ENCODE results near the gene ASTN2. TPM values are rescaled to one million over a fixed set of nuclear protein-coding genes. Genes with fewer than 3 reads are reported as not detected.
A peak's percentile ranks its signal among the peaks of the same experiment; 100 is the strongest.

The ASTN2 gene
- total and polyA plus RNA-seq, 9 of the 15 experiments (the other 6 are each of a cell fraction or from before 2014, with no cell fraction given), result 0.56 to 3.5 (median 1.9) TPM

DNA sequence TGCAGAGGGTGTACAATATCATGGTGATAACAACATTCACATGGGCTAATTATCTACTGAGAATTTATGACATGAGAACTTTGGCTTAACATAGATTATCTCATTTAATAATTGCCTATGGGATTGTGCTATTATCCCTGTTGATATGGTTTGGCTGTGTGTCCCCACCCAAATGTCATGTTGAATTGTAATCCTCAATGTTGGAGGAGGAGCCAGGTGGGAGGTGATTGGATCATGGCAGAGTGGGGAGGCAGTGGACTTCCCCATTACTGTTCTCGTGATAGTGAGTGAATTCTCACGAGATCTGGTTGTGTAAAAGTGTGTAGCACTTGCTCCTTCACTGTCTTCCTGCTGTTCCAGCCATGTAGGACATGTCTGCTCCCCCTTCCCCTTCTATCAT is 541.4 kb downstream of the ASTN2 start:
- Histone ChIP-seq H3K9me1 (ENCODE audit: control insufficient read depth, insufficient read depth, low read length) (no peaks in the 10 kb centered on the region), H4K20me1 (replicated peaks; ENCODE audit: control insufficient read depth, insufficient read depth, low read length) (no peaks in the 10 kb centered on the region), H3K79me2 (ENCODE audit: control insufficient read depth, insufficient read depth, low read length) (no peaks in the 10 kb centered on the region), H3K27ac (ENCODE audit: extremely low read depth, low read depth, low read length) (no peak overlapping the region), H2AFZ (ENCODE audit: low read depth, low read length) (no peak overlapping the region), H3K4me3 (no peak overlapping the region), H3K4me1 (replicated peaks in 1 of 2; ENCODE audit: control insufficient read depth in 2 of 2, insufficient read depth in 2 of 2, low read length in 2 of 2) (no peaks in the 10 kb centered on the region), H3K27me3 (ENCODE audit: control insufficient read depth in 2 of 2, insufficient read depth in 2 of 2, low read length in 2 of 2) (no peaks in the 10 kb centered on the region), H3K36me3 (ENCODE audit: control insufficient read depth, insufficient read depth, low read length) (no peaks in the 10 kb centered on the region), H3K4me2 (ENCODE audit: insufficient read depth, low read length) (no peak overlapping the region), H3K9me3 (replicated peaks; ENCODE audit: control insufficient read depth, insufficient read depth, low read depth, low read length) (no peaks in the 10 kb centered on the region), H3K9ac (ENCODE audit: insufficient read depth in 1 of 2, low read depth in 2 of 2, low read length in 2 of 2) (no peak overlapping the region)
- no peak for ATAC-seq
- in situ Hi-C loops (cut with MboI) (no loop called here), intact Hi-C loops (cut with micrococcal nuclease) (no loop called here)
- ChIA-PET POLR2A (no interaction called here), CTCF (ENCODE audit: low intra/inter-chr PET ratio) (no interaction called here)
- 0% methylated on average over 2 of the region's 2 CpGs for WGBS (ENCODE audit: insufficient coverage, low coverage, missing lambda C conversion rate)
- no peak for FAIRE-seq
- no TSS peak for BruUV-seq (replicated peaks)
- no peak for DNase-seq (ENCODE audit: extremely low read depth in 1 of 4, low spot score in 3 of 4)
- no peak for TF ChIP-seq GTF2F1 (IDR thresholded peaks at IDR 0.05; ENCODE audit: low read depth, low read length)
- no peak for TF ChIP-seq CREB1 (IDR thresholded peaks at IDR 0.05)
- no peak for TF ChIP-seq CREB1 (CRISPR knock-in tag; IDR thresholded peaks at IDR 0.05)
- 0 out of 2 replicates have a peak, but pooled peaks have one; percentile 20 for TF ChIP-seq CHD2 (IDR thresholded peaks at IDR 0.05; ENCODE audit: low read depth, low read length)
- no peak for TF ChIP-seq RFX5 (IDR thresholded peaks at IDR 0.05; ENCODE audit: low read depth, low read length)

DNA sequence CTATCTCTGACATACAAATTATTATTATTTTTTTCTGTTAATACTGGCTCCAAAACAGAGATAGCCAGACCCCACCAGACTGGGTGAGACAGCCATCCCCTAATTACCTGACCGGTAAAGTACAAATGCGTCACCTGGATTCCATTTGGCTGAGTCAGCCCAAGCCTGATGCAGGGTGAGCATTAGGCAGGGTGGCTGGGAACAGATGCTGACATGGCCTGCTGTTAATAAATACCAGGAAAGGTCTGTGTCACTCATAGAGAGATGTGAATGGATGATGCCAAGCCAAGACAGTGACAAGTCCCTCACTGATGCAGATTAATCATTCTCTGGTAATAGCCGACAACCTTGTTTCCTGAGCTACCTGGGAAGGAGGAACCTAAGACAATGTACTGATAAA is 544.3 kb downstream of the ASTN2 start:
- Histone ChIP-seq H3K4me1 (replicated peaks in 1 of 2; ENCODE audit: control insufficient read depth in 2 of 2, insufficient read depth in 2 of 2, low read length in 2 of 2) (no peaks in the 10 kb centered on the region), H3K4me3 (no peak overlapping the region), H4K20me1 (replicated peaks; ENCODE audit: control insufficient read depth, insufficient read depth, low read length) (no peaks in the 10 kb centered on the region), H3K27me3 (ENCODE audit: control insufficient read depth in 2 of 2, insufficient read depth in 2 of 2, low read length in 2 of 2) (no peaks in the 10 kb centered on the region), H3K79me2 (ENCODE audit: control insufficient read depth, insufficient read depth, low read length) (no peaks in the 10 kb centered on the region), H3K36me3 (ENCODE audit: control insufficient read depth, insufficient read depth, low read length) (no peaks in the 10 kb centered on the region), H3K9ac (ENCODE audit: insufficient read depth in 1 of 2, low read depth in 2 of 2, low read length in 2 of 2) (no peak overlapping the region), H3K9me3 (replicated peaks; ENCODE audit: control insufficient read depth, insufficient read depth, low read depth, low read length) (no peaks in the 10 kb centered on the region), H3K27ac (ENCODE audit: extremely low read depth, low read depth, low read length) (no peak overlapping the region), H3K9me1 (ENCODE audit: control insufficient read depth, insufficient read depth, low read length) (no peaks in the 10 kb centered on the region), H3K4me2 (ENCODE audit: insufficient read depth, low read length) (no peak overlapping the region), H2AFZ (ENCODE audit: low read depth, low read length) (no peak overlapping the region)
- ATAC-seq (no peak), FAIRE-seq (no peak), DNase-seq (ENCODE audit: extremely low read depth in 1 of 4, low spot score in 3 of 4) (no peak)
- TF ChIP-seq HDAC6 (IDR thresholded peaks at IDR 0.05; ENCODE audit: low read depth, low read length), result no peak
- TF ChIP-seq, protein P1, sequence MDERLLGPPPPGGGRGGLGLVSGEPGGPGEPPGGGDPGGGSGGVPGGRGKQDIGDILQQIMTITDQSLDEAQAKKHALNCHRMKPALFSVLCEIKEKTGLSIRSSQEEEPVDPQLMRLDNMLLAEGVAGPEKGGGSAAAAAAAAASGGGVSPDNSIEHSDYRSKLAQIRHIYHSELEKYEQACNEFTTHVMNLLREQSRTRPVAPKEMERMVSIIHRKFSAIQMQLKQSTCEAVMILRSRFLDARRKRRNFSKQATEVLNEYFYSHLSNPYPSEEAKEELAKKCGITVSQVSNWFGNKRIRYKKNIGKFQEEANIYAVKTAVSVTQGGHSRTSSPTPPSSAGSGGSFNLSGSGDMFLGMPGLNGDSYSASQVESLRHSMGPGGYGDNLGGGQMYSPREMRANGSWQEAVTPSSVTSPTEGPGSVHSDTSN (CRISPR knock-in tag; IDR thresholded peaks at IDR 0.05; ENCODE audit: low read depth), result no peak
- TF ChIP-seq, protein P1 (tag; conservative IDR thresholded peaks at IDR 0.05; ENCODE audit: low read depth), result no peak
- TF ChIP-seq FOXM1 (IDR thresholded peaks at IDR 0.05; ENCODE audit: low read depth), result no peak
- TF ChIP-seq FOXM1 (CRISPR knock-in tag; IDR thresholded peaks at IDR 0.05; ENCODE audit: low read depth), result no peak
- no peak for TF ChIP-seq ZNF174 (CRISPR knock-in tag; IDR thresholded peaks at IDR 0.05)
- in situ Hi-C loops (cut with MboI), result no loop called here
- POLR2A ChIA-PET, result interaction anchor here (0.6 kb wide), 1 partner anchor 181 kb away, joined by 3 read pairs; no protein-coding TSS in a partner anchor
- intact Hi-C loops (cut with micrococcal nuclease), result no loop called here
- 4% methylated on average over 3 of the region's 3 CpGs for WGBS (ENCODE audit: insufficient coverage, low coverage, missing lambda C conversion rate)
- BruUV-seq (replicated peaks), result no TSS peak
- CTCF ChIA-PET (ENCODE audit: low intra/inter-chr PET ratio), result no interaction called here

All from K562 (cell line).